NCI-H2196 (cell line): Measurements from ENCODE around the gene PTH2.
"Not testable (repeated sequence)": the region's sequence is repeated elsewhere in the genome, so short reads cannot be mapped to it uniquely, and the experiment has no call there.

ENCODE experiments used
- DNase-seq: peaks from one replicate; lab custom pipeline; 2025; ENCODE audit not compliant: unreplicated experiment; lab: John Stamatoyannopoulos, UW

The PTH2 gene

GRCh38 chr19:49448432-49448786, 25.2 kb upstream of the PTH2 start:
- DNase-seq, result no peak

- peak; percentile 10 for DNase-seq
These were observed 24.5 kb upstream of the PTH2 start for GRCh38 chr19:49447485-49448431.

- DNase-seq, result no peak
These were observed 22.8 kb upstream of the PTH2 start for GRCh38 chr19:49445997-49446396.

- not testable (repeated sequence) for DNase-seq
These were observed 21.0 kb upstream of the PTH2 start for GRCh38 chr19:49444100-49444700.

- peak; percentile 100 for DNase-seq
These were observed 20.3 kb upstream of the PTH2 start for GRCh38 chr19:49443366-49444099.

GRCh38 chr19:49442771-49443365, 19.6 kb upstream of the PTH2 start:
- peak; percentile 95 for DNase-seq

GRCh38 chr19:49442354-49442753, 19.1 kb upstream of the PTH2 start:
- DNase-seq, result peak; percentile 52

- DNase-seq, result no peak
These were observed 18.7 kb upstream of the PTH2 start for GRCh38 chr19:49441960-49442350.

GRCh38 chr19:49441210-49441959, 18.1 kb upstream of the PTH2 start, which contains the start of gene SLC17A7:
SLC17A7 (minus strand) TSS chr19:49441527; CDS start chr19:49441379, 148 bp downstream.
- peak; percentile 38 for DNase-seq

- DNase-seq, result no peak
These were observed 17.4 kb upstream of the PTH2 start for GRCh38 chr19:49440439-49441209.

GRCh38 chr19:49439836-49440235, 16.6 kb upstream of the PTH2 start:
- DNase-seq, result no peak

GRCh38 chr19:49438261-49438660, 15.0 kb upstream of the PTH2 start:
- no peak for DNase-seq

- no peak for DNase-seq
These were observed 14.0 kb upstream of the PTH2 start for GRCh38 chr19:49437231-49437630.

GRCh38 chr19:49436381-49437017, 13.3 kb upstream of the PTH2 start:
- DNase-seq, result no peak

GRCh38 chr19:49435670-49436069, 12.4 kb upstream of the PTH2 start:
- no peak for DNase-seq

- DNase-seq, result no peak
These were observed 11.8 kb upstream of the PTH2 start for GRCh38 chr19:49434907-49435583.

- no peak for DNase-seq
These were observed 10.1 kb upstream of the PTH2 start for GRCh38 chr19:49433240-49433901.
